KMS-11 (cell line): Measurements from ENCODE around the gene INO80C.

Experiments
- H2AFZ ChIP-seq: fragments of 200-600 bp; sonication (generic); 2 replicates; pipeline ENCODE4 v1.6.1; 2016; ENCODE audit warnings: antibody characterized with exemption, mixed run types, low read depth
- H3K27ac ChIP-seq: fragments of 200-600 bp; sonication (generic); 2 replicates; pipeline ENCODE4 v1.6.1; 2016; ENCODE audit warnings: mild to moderate bottlenecking, mixed run types
- H3K27me3 ChIP-seq: fragments of 200-600 bp; sonication (generic); 2 replicates; pipeline ENCODE4 v1.6.1; 2017; ENCODE audit warnings: mild to moderate bottlenecking, low read depth, mixed run types, moderate library complexity; ENCODE audit not compliant: insufficient read depth
- H3K36me3 ChIP-seq: fragments of 200-600 bp; sonication (generic); 2 replicates; pipeline ENCODE4 v1.6.1; 2017; ENCODE audit warnings: mild to moderate bottlenecking, mixed run types; ENCODE audit not compliant: insufficient read depth
- H3K4me1 ChIP-seq: fragments of 200-600 bp; sonication (generic); 2 replicates; pipeline ENCODE4 v1.6.1; 2016; ENCODE audit warnings: mild to moderate bottlenecking, low read depth, mixed run types; ENCODE audit not compliant: poor library complexity, severe bottlenecking
- H3K4me2 ChIP-seq: fragments of 200-600 bp; sonication (generic); 2 replicates; pipeline ENCODE4 v1.7.0; 2016; ENCODE audit warnings: mild to moderate bottlenecking, mixed run types
- H3K4me3 ChIP-seq: fragments of 200-600 bp; sonication (generic); IDR thresholded peaks from 2 replicates; pipeline ENCODE4 v1.6.1; 2017; ENCODE audit warnings: low read depth, low read length, mixed read lengths; ENCODE audit not compliant: insufficient read depth
- H3K79me2 ChIP-seq: fragments of 200-600 bp; sonication (generic); 2 replicates; pipeline ENCODE4 v1.6.1; 2016; ENCODE audit warnings: low read depth, mixed run types; ENCODE audit not compliant: insufficient read depth
- H3K9ac ChIP-seq: fragments of 200-600 bp; sonication (generic); 2 replicates; pipeline ENCODE4 v1.6.1; 2016; ENCODE audit warnings: mild to moderate bottlenecking, mixed run types
- H4K20me1 ChIP-seq: fragments of 200-600 bp; sonication (generic); 2 replicates; pipeline ENCODE4 v1.6.1; 2016; ENCODE audit warnings: mild to moderate bottlenecking, mixed run types; ENCODE audit not compliant: insufficient read depth
- CTCF ChIP-seq: fragments of 200-600 bp; sonication (generic); conservative IDR thresholded peaks from 2 replicates; pipeline ENCODE4 v1.6.1; 2017; ENCODE audit warnings: low read depth, mild to moderate bottlenecking, antibody characterized with exemption, low read length, moderate library complexity, mixed read lengths

Gene INO80C

GRCh38 chr18:35514752-35515459, 17.1 kb upstream of the INO80C start:
- Histone ChIP-seq H3K79me2 (no peaks in the 10 kb centered on the region), H3K36me3 (no peaks in the 10 kb centered on the region), H3K9ac (no peak overlapping the region), H3K27ac (no peak overlapping the region), H3K27me3 (no peaks in the 10 kb centered on the region), H4K20me1 (no peaks in the 10 kb centered on the region), H3K4me2 (no peak overlapping the region), H3K4me3 (no peak overlapping the region), H2AFZ (no peak overlapping the region), H3K4me1 (peaks cover 18% of the 10 kb centered on the region)
- no peak for TF ChIP-seq CTCF

- TF ChIP-seq CTCF, result no peak
- Histone ChIP-seq H4K20me1 (no peaks in the 10 kb centered on the region), H3K36me3 (no peaks in the 10 kb centered on the region), H3K27ac (no peak overlapping the region), H3K4me2 (no peak overlapping the region), H3K4me1 (peaks cover 18% of the 10 kb centered on the region), H3K9ac (no peak overlapping the region), H3K4me3 (no peak overlapping the region), H3K27me3 (no peaks in the 10 kb centered on the region), H2AFZ (no peak overlapping the region), H3K79me2 (no peaks in the 10 kb centered on the region)
Measured at GRCh38 chr18:35514283-35514682, 16.5 kb upstream of the INO80C start.

- H3K4me1 ChIP-seq, result peaks cover 18% of the 10 kb centered on the region
- H4K20me1 ChIP-seq, result no peaks in the 10 kb centered on the region
- H3K4me2 ChIP-seq, result no peak overlapping the region
- no peak overlapping the region for H2AFZ ChIP-seq
- no peaks in the 10 kb centered on the region for H3K79me2 ChIP-seq
- no peak overlapping the region for H3K27ac ChIP-seq
- H3K9ac ChIP-seq, result no peak overlapping the region
- H3K27me3 ChIP-seq, result no peaks in the 10 kb centered on the region
- no peak overlapping the region for H3K4me3 ChIP-seq
- no peaks in the 10 kb centered on the region for H3K36me3 ChIP-seq
- TF ChIP-seq CTCF, result no peak
Measured at GRCh38 chr18:35513181-35513936, 15.6 kb upstream of the INO80C start.

GRCh38 chr18:35512761-35513160, 15.0 kb upstream of the INO80C start:
- peaks cover 18% of the 10 kb centered on the region for H3K4me1 ChIP-seq
- TF ChIP-seq CTCF, result no peak
- no peaks in the 10 kb centered on the region for H4K20me1 ChIP-seq
- no peak overlapping the region for H2AFZ ChIP-seq
- H3K27me3 ChIP-seq, result no peaks in the 10 kb centered on the region
- no peak overlapping the region for H3K9ac ChIP-seq
- H3K4me2 ChIP-seq, result no peak overlapping the region
- H3K4me3 ChIP-seq, result no peak overlapping the region
- no peaks in the 10 kb centered on the region for H3K79me2 ChIP-seq
- H3K27ac ChIP-seq, result no peak overlapping the region
- H3K36me3 ChIP-seq, result no peaks in the 10 kb centered on the region
